Activated CD4-positive, alpha-beta T cell treated with anti-CD3 and anti-CD28 coated beads, Interleukin-2, amount 10 ng/mL, durations not matched to agents 7 days and 5 days (primary cell): Measurements from ENCODE around the gene NAT16. TPM values are rescaled to one million over a fixed set of nuclear protein-coding genes. Genes with fewer than 3 reads are reported as not detected.
A peak's percentile ranks its signal among the peaks of the same experiment; 100 is the strongest.
"Not testable (repeated sequence)": the region's sequence is repeated elsewhere in the genome, so short reads cannot be mapped to it uniquely, and the experiment has no call there.

ENCODE experiments used
- CTCF ChIA-PET: fragments of 350-600 bp; sonication (Branson Sonifier 250); formaldehyde crosslinking; loops from one replicate; lab custom pipeline; 2021; ENCODE audit warnings: antibody characterized with exemption; lab: Charles Lee
- POLR2A ChIA-PET: fragments of 350-600 bp; sonication (Branson Sonifier 250); formaldehyde crosslinking; loops from one replicate; lab custom pipeline; 2021; ENCODE audit warnings: antibody characterized with exemption; lab: Charles Lee
- DNase-seq: peaks from one replicate; pipeline ENCODE4 v3.0.0-alpha.2; 2020
- H3K27ac Mint-ChIP-seq: one replicate; pipeline ENCODE4 v1.8.0; 2021; ENCODE audit warnings: mild to moderate bottlenecking, moderate library complexity, mixed read lengths
- H3K27me3 Mint-ChIP-seq: one replicate; pipeline ENCODE4 v1.8.0; 2021; ENCODE audit warnings: mixed read lengths
- H3K36me3 Mint-ChIP-seq: one replicate; pipeline ENCODE4 v1.8.0; 2021; ENCODE audit warnings: low read depth, mixed read lengths
- H3K4me1 Mint-ChIP-seq: one replicate; pipeline ENCODE4 v1.8.0; 2021; ENCODE audit warnings: mixed read lengths
- H3K4me3 Mint-ChIP-seq: one replicate; pipeline ENCODE4 v1.8.0; 2021; ENCODE audit warnings: mild to moderate bottlenecking, moderate library complexity, mixed read lengths
- H3K9me3 Mint-ChIP-seq: one replicate; pipeline ENCODE4 v1.8.0; 2021; ENCODE audit warnings: mixed read lengths
- microRNA-seq: library from miRNA; unstranded; fragments of <30 nt; microRNA quantifications from one replicate; pipeline ENCODE4 v1.2.0, GENCODE V29; 2021; ENCODE audit warnings: borderline microRNAs expressed, borderline replicate concordance
- total RNA-seq, 2 experiments: library from RNA; stranded (reverse); gene quantifications; one replicate each; pipeline ENCODE4 v1.2.3, GENCODE V29; 2021

NAT16 gene
- total RNA-seq, 2 experiments from 2014 or later, result not detected

- Mint-ChIP-seq H3K27me3 (peaks cover 62% of the 10 kb centered on the region), H3K4me3 (peak overlapping the region; percentile 38), H3K4me1 (peaks cover 61% of the 10 kb centered on the region), H3K36me3 (no peaks in the 10 kb centered on the region), H3K9me3 (peaks cover 3% of the 10 kb centered on the region), H3K27ac (peak overlapping the region; percentile 60)
- POLR2A ChIA-PET, result no interaction called here
- DNase-seq, result peak; percentile 32
- CTCF ChIA-PET, result interaction anchor here (0.6 to 1.2 kb wide), 3 partner anchors 44 to 93 kb away, joined by 3 read pairs; partner anchors contain the start of genes PLOD3 and ZNHIT1
Measured at GRCh38 chr7:101124376-101125056, 55.6 kb downstream of the NAT16 start.

GRCh38 chr7:101123703-101124068 lies 56.4 kb downstream of the NAT16 start:
- Mint-ChIP-seq H3K27me3 (peaks cover 60% of the 10 kb centered on the region), H3K4me3 (no peak overlapping the region), H3K9me3 (peaks cover 3% of the 10 kb centered on the region), H3K36me3 (no peaks in the 10 kb centered on the region), H3K4me1 (peaks cover 61% of the 10 kb centered on the region), H3K27ac (no peak overlapping the region)
- POLR2A ChIA-PET, result no interaction called here
- CTCF ChIA-PET, result interaction anchor here (1.0 to 1.3 kb wide), 4 partner anchors 14 to 45 kb away, joined by 3 read pairs; no protein-coding TSS in a partner anchor
- no peak for DNase-seq

GRCh38 chr7:101122933-101123702 lies 57.0 kb downstream of the NAT16 start:
- peaks cover 3% of the 10 kb centered on the region for H3K9me3 Mint-ChIP-seq
- H3K27me3 Mint-ChIP-seq, result peaks cover 54% of the 10 kb centered on the region
- H3K4me1 Mint-ChIP-seq, result peaks cover 59% of the 10 kb centered on the region
- H3K36me3 Mint-ChIP-seq, result no peaks in the 10 kb centered on the region
- no peak overlapping the region for H3K4me3 Mint-ChIP-seq
- peak overlapping the region; percentile 78 for H3K27ac Mint-ChIP-seq
- POLR2A ChIA-PET, result no interaction called here
- no peak for DNase-seq
- CTCF ChIA-PET, result interaction anchor here (1.0 to 1.3 kb wide), 6 partner anchors 10 to 46 kb away, joined by 3 read pairs; no protein-coding TSS in a partner anchor

GRCh38 chr7:101121991-101122932 lies 57.8 kb downstream of the NAT16 start:
- DNase-seq, result no peak
- Mint-ChIP-seq H3K9me3 (peaks cover 3% of the 10 kb centered on the region), H3K36me3 (no peaks in the 10 kb centered on the region), H3K27ac (peak overlapping the region; percentile 87), H3K4me1 (peaks cover 50% of the 10 kb centered on the region), H3K27me3 (peaks cover 47% of the 10 kb centered on the region), H3K4me3 (peak overlapping the region; percentile 56)
- ChIA-PET POLR2A (no interaction called here), CTCF (interaction anchor here (1.1 to 1.2 kb wide), 2 partner anchors 9 to 19 kb away, joined by 3 read pairs; no protein-coding TSS in a partner anchor)

GRCh38 chr7:101121631-101121990 lies 58.5 kb downstream of the NAT16 start:
- H3K9me3 Mint-ChIP-seq, POLR2A ChIA-PET, H3K36me3 Mint-ChIP-seq, DNase-seq: not testable (repeated sequence)
- peaks cover 43% of the 10 kb centered on the region for H3K4me1 Mint-ChIP-seq
- H3K27ac Mint-ChIP-seq, result peak overlapping the region; percentile 87
- peak overlapping the region; percentile 56 for H3K4me3 Mint-ChIP-seq
- CTCF ChIA-PET, result interaction anchor here (0.7 kb wide), 1 partner anchor 291 kb away, joined by 4 read pairs; no protein-coding TSS in a partner anchor
- H3K27me3 Mint-ChIP-seq, result peaks cover 41% of the 10 kb centered on the region

Small RNA genes within 50 kb of the gene (microRNA-seq; reads per million reads assigned to microRNA genes)
- gene MIR4653, result not detected

Other genes starting within 250 kb of the NAT16 start
- not detected for gene MUC3A, start 230.8 kb downstream of the NAT16 start, total RNA-seq
- not detected for gene MUC12, start 210.7 kb downstream of the NAT16 start, total RNA-seq
- gene MUC17, start 160.2 kb downstream of the NAT16 start, total RNA-seq, result not detected
- 10 to 100 TPM; 54.2 to 72.3 TPM for gene TRIM56, start 94.8 kb downstream of the NAT16 start, total RNA-seq
- gene SERPINE1, start 53.2 kb downstream of the NAT16 start, total RNA-seq, result under 1 TPM; 0.05 to 0.27 TPM
- 10 to 100 TPM; 37.9 to 48.2 TPM for gene AP1S1, start 25.8 kb downstream of the NAT16 start, total RNA-seq
- under 1 TPM; 0.15 to 0.22 TPM for gene VGF, start 14.7 kb downstream of the NAT16 start, total RNA-seq
- gene MOGAT3, start 20.7 kb upstream of the NAT16 start, total RNA-seq, result not detected
- 10 to 100 TPM; 59.7 to 69.5 TPM for gene PLOD3, start 37.3 kb upstream of the NAT16 start, total RNA-seq
- 10 to 100 TPM; 61.6 to 67.4 TPM for gene ZNHIT1, start 37.9 kb upstream of the NAT16 start, total RNA-seq
- gene CLDN15, start 57.5 kb upstream of the NAT16 start, total RNA-seq, result 10 to 100 TPM; 24.2 to 24.3 TPM
- 100 to 1,000 TPM in 1 of 2 experiments, 10 to 100 TPM in 1; 87.3 to 103 TPM for gene FIS1, start 64.8 kb upstream of the NAT16 start, total RNA-seq
- gene IFT22, start 141.5 kb upstream of the NAT16 start, total RNA-seq, result 10 to 100 TPM in 1 of 2 experiments, 1 to 10 TPM in 1; 9.8 to 11.3 TPM
- gene COL26A1, start 182.6 kb upstream of the NAT16 start, total RNA-seq, result not detected